Measurements from ENCODE around the gene PTRHD1. TPM values are rescaled to one million over a fixed set of nuclear protein-coding genes. Genes with fewer than 3 reads are reported as not detected.

Gene PTRHD1
- total RNA-seq, 4 donors from 2014 or later, result 22.6 to 41.8 (median 25.8) TPM

DNA sequence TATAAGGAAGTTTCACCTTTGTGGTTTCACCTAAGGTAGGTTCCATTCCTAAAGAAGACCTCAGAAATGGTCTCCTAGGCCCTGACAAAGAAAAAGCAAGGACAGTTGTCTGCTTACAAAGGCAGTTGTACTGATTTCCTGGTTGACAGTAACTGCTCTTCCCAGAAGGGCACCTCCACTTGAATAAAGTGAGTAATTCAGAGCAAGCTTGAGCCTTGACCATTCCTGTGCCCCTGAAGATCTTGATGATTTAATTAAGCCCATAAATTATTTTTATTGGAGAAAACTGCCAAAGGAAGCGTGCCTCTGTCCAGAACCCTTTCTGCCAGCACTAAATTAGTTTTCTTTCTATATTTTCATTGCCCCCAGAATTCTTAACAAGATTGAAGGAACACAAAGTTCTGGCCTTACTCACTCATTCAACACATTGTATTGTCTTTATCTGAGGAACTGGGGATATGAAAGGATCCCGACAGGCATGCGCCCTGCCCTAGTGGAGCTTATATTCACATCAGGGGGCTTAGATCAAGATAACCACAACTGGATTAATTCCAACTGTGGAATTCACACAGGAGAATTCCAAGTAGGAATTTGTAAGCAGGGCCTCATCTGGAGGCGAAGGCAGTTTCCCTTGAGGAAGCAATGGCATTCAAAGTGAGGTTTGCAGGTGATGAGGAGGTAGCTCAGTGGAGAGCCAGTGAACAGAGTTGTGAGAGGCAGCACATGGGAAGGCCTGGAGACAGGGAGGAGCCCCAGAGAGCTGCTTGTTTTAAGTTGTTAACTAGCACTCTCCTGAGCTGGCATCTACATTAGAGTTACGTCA is 21.2 kb downstream of the PTRHD1 start:
- no peak for DNase-seq
- peaks cover 0 to 6% (median 0%) of the 10 kb centered on the region in 3 donors for H3K4me1 ChIP-seq
- TF ChIP-seq CTCF (IDR thresholded peaks at IDR 0.05) (no peak), POLR2A (IDR thresholded peaks at IDR 0.05) (no peak)
- intact Hi-C loops (cut with DNase I), result no loop called here
- 86 to 92% methylated on average over 3 to 5 of the region's 5 CpGs for WGBS, 2 donors
- peaks cover 0 to 34% (median 0%) of the 10 kb centered on the region in 3 donors for H3K36me3 ChIP-seq
- H3K4me3 ChIP-seq, result no peak overlapping the region
- no peaks in the 10 kb centered on the region for H3K9me3 ChIP-seq
- H3K27me3 ChIP-seq, result no peaks in the 10 kb centered on the region
- no peak overlapping the region for H3K27ac ChIP-seq

- H3K36me3 ChIP-seq, result peaks cover 0 to 44% (median 0%) of the 10 kb centered on the region in 3 donors
- H3K4me3 ChIP-seq, result no peak overlapping the region
- TF ChIP-seq CTCF (IDR thresholded peaks at IDR 0.05) (no peak), POLR2A (IDR thresholded peaks at IDR 0.05) (no peak)
Observed at GRCh38 chr2:24771061-24771460, 22.1 kb downstream of the PTRHD1 start.

DNA sequence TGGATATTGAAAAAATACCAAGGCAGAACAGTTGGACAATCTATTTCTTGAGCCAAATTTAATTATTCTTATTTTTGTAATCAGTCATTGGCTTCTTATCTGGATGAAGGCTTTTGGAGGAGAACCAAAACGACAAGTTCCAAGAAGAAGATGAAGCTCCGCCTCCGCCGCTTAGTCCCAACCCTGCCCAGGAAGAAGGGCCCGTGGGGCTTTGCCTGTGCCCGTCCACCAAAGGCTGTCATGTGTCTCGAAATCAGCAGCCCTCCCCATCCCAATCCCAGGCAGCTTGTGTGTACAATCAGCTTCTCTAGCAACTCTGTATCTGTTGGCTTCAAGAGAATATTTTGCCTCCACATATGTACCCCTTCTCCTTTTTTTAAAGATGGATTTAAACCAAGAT is 24.6 kb downstream of the PTRHD1 start:
- no peak for DNase-seq
- WGBS, 2 donors, result 64% methylated on average over 7 of the region's 7 CpGs
- no peaks in the 10 kb centered on the region for H3K9me3 ChIP-seq
- H3K27me3 ChIP-seq, result no peaks in the 10 kb centered on the region
- no peak overlapping the region for H3K4me3 ChIP-seq
- no peak for TF ChIP-seq CTCF (IDR thresholded peaks at IDR 0.05)
- no peak for TF ChIP-seq POLR2A (IDR thresholded peaks at IDR 0.05)
- no peak overlapping the region for H3K27ac ChIP-seq
- H3K4me1 ChIP-seq, result peaks cover 0 to 6% (median 0%) of the 10 kb centered on the region in 3 donors
- intact Hi-C loops (cut with DNase I), result no loop called here
- H3K36me3 ChIP-seq, result peaks cover 0 to 67% (median 7%) of the 10 kb centered on the region in 3 donors

More at GRCh38 chr2:24771061-24771460, 22.1 kb downstream of the PTRHD1 start:
- Histone ChIP-seq H3K9me3 (no peaks in the 10 kb centered on the region), H3K27ac (no peak overlapping the region), H3K4me1 (peaks cover 0 to 6% (median 0%) of the 10 kb centered on the region in 3 donors), H3K27me3 (no peaks in the 10 kb centered on the region)
- intact Hi-C loops (cut with DNase I), result no loop called here
- 89 to 96% methylated on average over 5 of the region's 5 CpGs for WGBS, 2 donors
- DNase-seq, result no peak

DNA sequence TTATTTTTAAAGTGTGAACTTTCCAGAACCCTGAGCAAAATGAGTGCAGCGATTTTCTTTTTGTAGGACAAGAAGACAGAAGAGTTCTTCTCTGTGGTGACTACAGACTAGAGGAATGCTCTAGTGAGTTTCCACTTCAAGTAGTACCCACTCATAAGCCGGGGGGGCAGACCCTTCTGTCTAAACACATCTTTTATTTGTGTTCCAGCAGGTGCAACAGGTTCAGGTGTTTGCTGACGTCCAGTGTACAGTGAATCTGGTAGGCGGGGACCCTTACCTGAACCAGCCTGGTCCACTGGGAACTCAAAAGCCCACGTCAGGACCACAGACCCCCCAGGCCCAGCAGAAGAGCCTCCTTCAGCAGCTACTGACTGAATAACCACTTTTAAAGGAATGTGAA is 25.2 kb downstream of the PTRHD1 start:
- Histone ChIP-seq H3K9me3 (no peaks in the 10 kb centered on the region), H3K27me3 (no peaks in the 10 kb centered on the region), H3K27ac (no peak overlapping the region), H3K4me3 (no peak overlapping the region), H3K4me1 (peaks cover 0 to 6% (median 0%) of the 10 kb centered on the region in 3 donors), H3K36me3 (peaks cover 0 to 73% (median 7%) of the 10 kb centered on the region in 3 donors)
- DNase-seq, result no peak
- TF ChIP-seq CTCF (IDR thresholded peaks at IDR 0.05) (no peak), POLR2A (IDR thresholded peaks at IDR 0.05) (no peak)
- WGBS, 2 donors, result 83 to 90% methylated on average over 5 of the region's 5 CpGs
- intact Hi-C loops (cut with DNase I), result no loop called here

DNA sequence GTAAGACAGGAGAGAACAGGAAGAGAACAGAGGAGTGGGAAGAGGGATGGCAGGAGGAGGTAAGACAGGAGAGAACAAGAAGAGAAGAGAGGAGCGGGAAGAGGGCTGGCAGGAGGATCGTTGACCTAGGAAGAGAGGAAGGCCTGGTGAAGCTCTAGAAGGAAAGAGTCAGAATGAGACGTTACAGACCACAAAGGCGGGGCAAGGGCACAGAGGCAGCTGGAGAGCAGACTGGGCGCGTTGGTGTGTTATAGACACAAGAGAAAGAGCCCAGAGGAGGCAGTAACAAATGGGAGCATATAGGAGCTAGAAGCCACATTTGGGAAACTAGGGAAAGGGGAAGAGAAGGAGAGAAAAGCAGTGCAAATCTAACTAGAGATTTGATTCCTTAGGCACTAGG is 26.6 kb downstream of the PTRHD1 start:
- no peak for DNase-seq
- WGBS, 2 donors, result 69 to 77% methylated on average over 6 of the region's 6 CpGs
- Histone ChIP-seq H3K9me3 (no peaks in the 10 kb centered on the region), H3K27me3 (no peaks in the 10 kb centered on the region), H3K4me1 (peaks cover 0 to 6% (median 0%) of the 10 kb centered on the region in 3 donors), H3K36me3 (peaks cover 0 to 87% (median 10%) of the 10 kb centered on the region in 3 donors), H3K27ac (no peak overlapping the region), H3K4me3 (no peak overlapping the region)
- intact Hi-C loops (cut with DNase I), result no loop called here
- TF ChIP-seq POLR2A (IDR thresholded peaks at IDR 0.05) (no peak), CTCF (IDR thresholded peaks at IDR 0.05) (no peak)

Measured in esophagus squamous epithelium (tissue), 5 donors.